HG02798 (cell line): Measurements from ENCODE around the gene LDAH.

Source experiments
- ATAC-seq: cut with Tn5 transposase; IDR thresholded peaks from one replicate; pipeline ENCODE4 v1.9.1; 2021; ENCODE audit warnings: mild to moderate bottlenecking; ENCODE audit not compliant: unreplicated experiment, poor library complexity

The LDAH gene

DNA sequence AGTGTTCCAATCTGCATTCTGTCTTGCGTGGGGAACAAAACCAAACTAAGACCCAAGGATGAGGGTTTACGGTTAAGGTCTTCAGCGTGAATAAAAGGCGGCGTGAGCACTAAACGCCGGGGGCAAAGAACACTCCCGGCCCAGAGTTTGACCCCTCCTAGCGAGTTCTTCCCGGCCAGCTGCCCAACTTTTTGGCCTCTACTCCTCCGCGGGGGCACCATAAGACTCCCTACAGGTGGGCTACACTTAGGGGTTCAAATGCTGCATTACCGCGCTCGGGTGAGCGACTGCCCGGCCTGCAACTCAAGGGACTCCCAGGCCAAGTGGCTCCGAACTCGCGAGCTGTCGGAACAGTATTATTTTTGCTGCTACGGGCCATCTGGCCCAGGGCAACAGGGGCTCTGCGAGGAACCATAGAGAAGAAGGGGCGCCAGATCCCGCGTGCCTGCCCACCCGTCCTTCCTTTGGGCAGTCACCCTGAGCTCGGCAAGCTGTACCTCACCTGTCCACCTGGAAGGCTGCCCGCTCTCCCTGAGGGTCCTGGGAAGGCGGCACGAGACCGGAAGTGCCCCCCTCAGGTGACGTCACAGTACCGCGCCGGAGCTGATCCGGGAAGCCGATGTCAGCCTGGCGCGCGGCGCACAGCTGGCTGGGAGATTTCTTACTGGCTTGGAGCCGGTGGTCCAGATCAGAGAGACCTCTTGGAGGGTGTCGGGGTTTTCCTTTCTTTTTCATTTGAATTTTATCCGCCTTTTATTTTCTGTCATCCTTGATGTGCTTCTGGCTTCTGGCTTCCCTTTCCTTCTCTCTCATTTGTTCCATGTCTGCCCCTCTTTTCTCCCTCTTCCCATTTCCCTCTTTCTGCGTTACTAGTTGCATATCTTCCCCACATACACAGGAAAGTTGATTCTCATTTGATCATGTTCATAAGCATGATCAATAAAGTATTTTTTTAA lies at the start of gene LDAH:
TSS of gene LDAH (minus strand) at position 567 of the 956 bp plus-strand sequence. CDS start 21,638 bp downstream, outside the sequence.
- peak; percentile 94 for ATAC-seq

DNA sequence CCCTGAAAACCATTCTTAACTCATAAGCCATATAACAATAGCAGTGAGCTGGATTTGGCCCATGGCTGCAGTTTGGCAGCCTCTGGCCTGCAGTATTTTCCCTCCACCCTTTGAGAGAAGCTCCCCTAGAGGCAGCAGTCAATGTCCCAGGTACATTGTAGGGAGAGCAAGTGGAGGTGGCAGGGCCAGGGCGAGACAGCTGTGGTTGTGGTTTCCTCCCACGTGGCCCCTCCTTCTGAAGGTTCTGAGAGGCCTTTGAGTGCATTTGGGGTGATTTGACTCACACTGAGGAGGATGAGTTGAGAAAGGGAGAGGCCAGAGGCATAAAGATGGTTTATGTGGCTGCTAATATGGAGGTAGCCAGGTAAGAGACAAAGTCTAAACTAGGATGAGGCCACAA lies 45.5 kb upstream of the LDAH start:
- ATAC-seq, result peak; percentile 100

DNA sequence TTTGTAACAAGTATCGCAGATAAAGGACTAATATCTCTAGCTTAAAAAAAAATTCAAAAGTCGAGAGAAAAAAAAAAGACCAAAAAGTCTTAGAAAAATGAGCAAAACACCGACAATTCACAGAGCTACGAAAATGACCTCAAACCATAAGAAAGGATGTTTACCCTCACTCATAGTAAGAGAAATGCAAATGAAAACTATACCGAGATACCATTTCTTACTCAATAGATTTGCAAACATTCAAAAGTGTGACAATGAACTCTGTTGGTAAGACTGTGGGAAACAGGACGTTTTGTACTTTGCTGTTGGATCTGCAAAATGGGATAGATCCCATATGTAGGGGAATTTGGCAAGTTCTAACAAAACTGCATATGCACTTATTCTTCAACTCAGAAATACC lies 39.9 kb upstream of the LDAH start:
- ATAC-seq, result no peak

DNA sequence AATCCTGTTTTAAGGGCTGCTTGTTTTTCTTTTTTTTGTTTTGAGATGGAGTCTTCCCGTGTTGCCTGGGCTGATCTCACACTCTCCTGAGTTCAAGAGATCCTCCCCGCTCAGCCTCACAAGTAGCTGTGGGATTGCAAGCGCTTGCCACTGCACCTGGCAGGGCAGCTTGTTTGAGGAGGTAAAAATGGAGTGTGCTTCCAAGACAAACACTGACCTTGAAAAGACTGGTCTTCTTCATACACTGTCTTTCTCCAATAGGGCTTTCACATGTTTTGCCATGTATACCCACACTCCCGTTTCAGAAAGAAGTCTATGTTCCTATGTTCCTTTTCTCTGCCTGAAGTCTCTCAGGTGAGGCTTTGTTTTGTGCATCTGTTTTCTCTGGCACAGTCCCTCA lies 32.6 kb upstream of the LDAH start:
- no peak for ATAC-seq

DNA sequence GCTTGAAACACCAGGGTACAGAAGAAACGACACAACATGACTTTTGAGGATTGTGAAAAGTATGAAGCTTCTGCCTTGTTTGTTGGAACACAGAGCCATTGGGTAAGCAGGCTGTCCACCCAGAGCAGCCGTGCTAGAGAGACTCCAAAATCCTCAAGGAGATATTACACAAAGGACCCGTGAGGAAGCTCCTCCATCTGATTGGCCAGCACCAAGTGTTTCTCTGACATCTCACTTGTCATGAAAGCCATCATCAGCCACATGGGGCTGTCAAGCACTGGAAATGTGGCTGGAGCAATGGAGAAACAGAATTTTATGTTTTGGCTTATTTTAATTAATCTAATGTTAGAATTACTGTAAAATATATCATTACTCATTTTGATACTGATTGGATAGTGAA lies 29.8 kb upstream of the LDAH start:
- no peak for ATAC-seq

DNA sequence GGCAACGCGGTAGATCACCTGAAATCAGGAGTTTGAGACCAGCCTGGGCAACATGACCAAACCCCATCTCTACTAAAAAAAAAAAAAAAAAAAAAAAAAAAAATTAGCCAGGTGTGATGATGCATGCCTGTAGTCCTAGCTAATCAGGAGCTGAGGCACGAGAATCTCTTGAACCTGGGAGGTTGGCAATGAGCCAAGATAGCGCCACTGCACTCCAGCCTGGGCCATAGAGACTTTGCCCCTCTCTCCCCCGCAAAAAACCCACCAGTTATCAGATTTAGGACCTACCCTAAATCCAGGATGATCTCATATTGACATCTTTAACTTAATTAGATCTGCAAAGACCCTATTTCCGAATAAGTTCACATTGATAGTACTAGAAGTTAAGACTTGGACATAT lies 29.2 kb upstream of the LDAH start:
- no peak for ATAC-seq

DNA sequence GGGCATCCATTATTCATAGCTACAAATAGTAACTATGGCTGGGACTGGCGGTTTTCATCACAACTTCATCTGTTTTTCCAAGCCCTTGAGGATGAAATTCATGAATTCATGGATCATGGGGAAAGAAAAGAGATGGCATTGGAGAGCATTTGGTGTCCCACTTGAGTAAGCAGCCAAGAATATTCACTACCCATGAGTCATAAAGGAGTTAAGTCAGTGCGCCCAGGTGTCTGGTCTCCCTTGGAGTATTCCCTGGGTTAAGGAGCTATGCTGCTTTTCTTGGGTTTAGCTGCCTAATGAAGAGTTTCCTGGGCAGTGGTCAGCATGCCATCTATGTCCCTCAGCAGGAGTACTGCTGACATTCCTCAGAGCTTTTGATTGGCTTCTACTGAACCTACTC lies 21.3 kb upstream of the LDAH start:
- ATAC-seq, result no peak

DNA sequence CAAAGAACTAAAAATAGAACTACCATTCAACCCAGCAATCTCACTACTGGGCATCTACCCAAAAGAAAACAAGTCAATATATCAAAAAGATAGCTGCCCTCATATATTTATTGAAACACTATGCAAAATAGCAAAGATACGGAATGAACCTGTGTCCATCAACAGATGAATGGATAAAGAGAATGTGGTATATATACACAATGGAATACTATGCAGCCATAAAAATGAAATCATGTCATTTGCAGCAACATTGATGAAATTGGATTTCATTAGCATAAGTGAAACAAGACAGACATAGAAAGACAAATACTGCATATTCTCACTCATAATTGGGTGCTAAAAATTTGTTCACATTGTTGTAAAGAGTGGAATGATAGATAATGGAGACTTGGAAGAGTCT lies 16.2 kb upstream of the LDAH start:
- ATAC-seq, result no peak

DNA sequence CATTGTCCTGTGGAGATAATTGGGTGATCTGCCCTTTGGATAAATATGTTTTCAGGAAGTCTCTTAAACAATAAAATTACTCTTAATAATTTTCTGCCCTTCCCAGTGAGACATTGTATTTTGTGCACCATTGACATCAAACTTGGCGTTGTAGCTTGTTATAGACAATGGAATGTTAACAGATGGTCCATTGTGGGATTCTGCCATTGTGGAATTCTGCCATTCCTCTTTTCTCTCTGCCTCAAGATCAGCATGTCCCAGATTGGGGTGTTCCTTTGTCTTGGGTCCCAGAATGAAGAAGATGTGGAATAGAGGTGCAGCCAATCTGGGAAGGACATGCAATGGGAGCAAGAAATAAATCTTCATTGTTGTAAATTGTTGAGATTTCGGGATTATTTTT lies 15.1 kb upstream of the LDAH start:
- no peak for ATAC-seq

DNA sequence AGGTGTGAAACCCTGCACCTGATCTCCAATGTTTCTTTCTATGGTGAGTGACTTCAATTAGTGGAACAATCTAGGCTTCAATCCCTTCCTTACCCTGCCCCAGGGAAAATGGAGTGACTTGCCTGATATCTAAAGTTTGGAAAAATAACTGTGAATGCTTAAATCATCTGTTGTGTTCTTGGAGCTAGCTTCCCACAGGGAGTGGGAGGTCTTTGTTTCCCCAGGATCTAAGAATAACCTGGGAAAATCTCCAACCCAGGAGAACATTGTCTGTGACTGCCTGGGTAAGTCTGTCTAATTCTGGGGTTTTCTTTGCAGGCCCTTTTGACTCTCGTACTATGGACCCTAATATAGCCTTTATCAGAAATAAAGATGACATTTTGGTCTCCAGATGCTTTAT lies 13.6 kb upstream of the LDAH start:
- ATAC-seq, result no peak

DNA sequence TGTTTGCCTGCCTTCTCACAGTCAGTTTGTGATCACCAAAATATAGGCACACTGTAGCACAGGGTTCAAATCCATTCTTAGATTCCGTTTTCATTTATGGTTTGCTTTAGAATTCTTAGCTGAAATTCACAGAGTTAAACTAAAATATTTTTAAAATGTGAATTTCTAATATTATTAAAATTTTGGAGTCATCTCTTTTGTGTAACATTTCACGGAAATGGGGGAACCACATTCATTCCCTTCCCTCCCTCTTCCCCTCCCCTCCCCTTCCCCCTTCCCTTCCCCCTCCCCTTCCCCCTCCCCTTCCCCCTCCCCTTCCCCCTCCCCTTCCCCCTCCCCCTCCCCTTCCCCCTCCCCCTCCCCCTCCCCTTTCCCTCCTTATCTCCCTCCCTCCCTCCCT lies 11.4 kb upstream of the LDAH start:
- ATAC-seq, result no peak

DNA sequence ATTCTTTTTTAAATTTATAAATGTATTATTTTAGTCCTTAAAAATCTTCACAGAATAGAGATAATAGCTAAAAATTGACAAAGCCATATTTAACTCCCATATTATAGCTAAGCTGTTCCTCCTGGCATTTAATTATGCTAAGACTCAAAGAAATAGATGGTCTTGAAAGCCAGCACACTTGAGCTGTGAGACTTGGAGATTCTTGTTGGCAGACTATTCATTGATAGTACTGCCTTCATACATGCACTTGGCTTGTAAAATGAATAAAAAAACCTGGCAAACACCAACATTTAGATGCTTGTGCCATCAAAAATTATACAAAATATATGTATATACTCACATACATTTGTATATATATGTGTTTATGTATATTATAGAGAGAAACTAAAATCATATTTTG lies 9.7 kb upstream of the LDAH start:
- ATAC-seq, result no peak

DNA sequence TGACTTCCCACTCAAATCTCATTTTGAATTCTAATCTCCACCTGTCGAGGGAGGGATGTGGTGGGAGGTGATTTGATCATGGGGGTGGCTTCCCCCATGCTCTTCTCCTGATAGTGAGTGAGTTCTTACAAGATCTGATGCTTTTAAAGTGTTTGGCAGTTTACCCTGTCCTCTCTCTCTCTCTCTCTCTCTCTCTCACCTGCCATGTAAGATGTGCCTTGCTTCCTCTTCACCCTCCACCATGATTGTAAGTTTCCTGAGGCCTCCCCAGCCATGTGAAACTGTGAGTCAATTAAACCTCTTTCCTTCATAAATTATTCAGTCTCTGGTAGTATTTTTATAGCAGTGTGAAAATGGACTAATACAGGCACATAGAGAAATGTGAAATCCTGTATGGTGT lies 7.0 kb upstream of the LDAH start:
- no peak for ATAC-seq

DNA sequence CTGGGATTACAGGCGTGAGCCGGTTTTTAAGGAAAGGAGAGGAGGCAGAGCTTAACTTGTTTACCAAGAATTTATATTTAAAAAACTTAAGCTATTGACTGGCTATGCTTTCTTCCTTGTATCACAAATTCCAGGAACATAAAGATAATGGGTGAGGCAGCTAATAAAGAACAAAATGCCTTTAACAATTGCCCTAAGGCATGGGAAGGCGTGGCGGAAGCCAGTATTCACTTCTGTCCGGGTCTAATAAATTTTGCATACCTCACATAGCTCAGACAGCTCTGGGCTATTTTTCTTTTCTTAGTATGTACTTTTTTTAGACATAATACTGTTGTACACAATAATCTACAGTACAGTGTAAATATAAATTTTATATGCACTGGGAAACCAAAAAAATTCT lies 1.0 kb upstream of the LDAH start:
- no peak for ATAC-seq

DNA sequence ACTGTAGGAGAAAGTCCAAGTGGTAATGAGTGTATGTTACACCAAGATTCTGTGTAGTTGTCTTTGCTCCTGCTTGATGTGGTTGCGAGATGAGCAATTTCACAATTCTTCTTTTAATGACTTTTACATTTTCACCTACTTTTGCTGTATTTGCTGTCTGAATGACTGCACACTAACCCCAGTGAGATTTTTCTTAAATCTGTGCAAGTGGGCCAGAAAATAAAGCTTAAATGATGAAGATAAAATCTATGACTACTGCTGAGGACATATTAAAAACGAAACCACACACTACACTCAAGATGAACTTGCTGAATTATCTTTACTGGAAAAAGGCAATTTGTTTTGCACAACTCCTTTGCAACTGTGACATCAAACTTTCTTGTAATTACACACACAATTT lies 4.1 kb downstream of the LDAH start:
- ATAC-seq, result no peak

DNA sequence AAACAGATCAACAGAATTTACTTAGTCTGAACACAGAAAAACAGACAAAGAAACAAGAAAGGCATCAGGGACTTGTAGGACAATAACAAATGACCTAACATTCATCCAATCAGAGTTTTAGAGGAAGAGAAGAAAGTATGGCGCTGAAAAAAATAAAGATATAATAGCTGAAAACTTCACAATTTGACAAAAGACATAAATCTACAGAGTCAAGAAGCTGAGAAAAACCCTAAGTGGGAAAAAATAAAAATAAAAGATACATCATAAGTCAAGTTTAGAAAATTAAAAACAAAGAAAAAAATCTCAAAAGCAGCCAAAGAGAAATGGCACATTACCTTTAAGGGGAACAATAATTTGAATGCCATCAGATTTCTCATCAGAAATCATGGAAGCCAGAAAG lies 7.7 kb downstream of the LDAH start:
- ATAC-seq, result no peak

DNA sequence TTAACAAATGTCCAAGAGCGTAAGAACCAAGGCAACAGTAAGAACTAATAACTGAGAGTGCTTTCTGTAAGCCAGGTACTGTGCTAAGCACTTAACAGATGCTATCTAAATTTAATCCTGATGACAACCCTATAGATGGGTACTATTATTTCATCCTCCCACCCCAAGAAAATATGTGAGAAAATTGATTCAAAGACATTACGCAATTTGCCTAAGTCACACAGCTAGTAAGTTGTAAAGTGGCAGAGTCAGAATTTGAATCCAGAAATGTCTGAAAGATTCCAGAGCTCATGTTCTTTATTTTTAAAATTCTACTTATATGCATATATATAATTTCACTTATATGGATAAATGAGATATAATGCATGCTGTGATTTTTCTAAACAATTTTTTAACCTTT lies 10.1 kb downstream of the LDAH start:
- ATAC-seq, result no peak

DNA sequence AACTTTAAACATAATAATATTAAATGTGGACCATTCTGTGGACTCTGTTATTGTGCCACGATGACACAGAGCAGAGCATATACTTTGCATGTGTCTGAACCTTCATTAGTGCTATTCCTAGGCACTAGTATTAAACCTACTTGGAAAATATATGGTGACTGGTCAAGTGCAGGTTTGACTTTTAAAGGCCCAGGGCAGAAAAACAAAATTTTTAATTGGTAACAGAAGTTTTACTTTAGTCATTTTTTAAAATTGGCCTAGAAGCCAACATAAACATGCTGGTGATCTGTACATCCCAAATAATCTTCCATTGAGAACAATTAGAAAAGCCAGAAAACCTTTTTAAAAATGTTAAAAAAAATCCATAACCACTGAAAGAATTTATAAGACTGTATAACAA lies 16.6 kb downstream of the LDAH start:
- ATAC-seq, result no peak

DNA sequence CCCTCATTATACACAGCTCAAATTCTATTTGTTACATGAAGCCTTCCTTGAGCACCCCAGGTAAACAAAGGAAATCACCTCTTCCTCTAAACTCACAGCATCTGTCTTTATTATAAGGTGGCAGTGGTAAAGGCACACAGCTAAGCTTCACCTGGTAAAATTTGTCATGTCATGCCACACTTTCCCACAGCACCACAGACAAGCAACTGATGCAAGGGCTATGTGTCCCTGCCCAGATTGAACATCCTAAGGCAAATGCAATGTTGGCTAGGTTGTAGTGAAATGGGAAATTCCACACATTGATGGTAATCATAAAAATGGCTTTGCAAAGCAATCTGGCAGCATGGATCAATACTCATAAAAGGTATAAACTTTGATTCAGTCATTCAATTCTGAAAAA lies 18.9 kb downstream of the LDAH start:
- ATAC-seq, result no peak

DNA sequence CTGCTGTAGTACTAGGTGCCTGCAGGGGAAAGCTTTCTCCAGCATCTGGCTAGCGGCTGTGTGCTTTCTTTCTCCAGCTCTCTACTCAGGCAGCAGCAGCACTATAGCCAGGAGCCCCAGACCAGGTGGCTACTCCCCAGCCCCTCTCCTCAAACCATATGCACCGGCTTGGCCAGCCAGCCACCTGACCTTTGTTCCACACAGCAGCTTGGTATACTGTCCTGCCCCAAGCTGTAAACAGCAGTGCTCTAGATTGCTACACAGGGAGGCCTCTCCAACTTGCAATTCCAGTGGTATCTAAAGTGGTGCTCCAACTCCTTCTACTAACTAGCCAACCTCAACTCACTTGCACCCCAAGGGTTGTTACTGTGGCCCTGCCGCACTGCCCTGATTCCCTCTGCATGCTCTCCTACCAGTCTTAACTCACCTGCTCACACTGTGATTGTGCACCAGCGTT lies 19.6 kb downstream of the LDAH start:
- ATAC-seq, result no peak

DNA sequence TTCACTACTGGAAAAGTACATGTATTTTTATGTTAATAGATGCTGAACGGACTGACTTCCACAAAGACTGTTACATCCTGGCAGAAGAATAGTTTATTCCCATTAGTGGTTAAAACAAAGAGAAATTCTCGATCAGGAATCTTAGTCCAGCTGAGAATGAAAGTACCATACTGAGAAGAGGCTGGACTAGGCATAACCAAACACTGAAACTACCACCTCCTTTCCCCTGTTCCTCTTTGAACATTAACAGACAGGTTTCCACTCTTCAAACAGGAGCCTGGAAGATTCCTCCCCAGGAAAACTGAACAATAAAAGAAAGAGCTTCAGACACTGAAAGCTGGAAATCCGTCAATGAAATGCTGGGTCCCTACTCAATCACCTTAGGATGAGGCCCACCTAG lies 25.8 kb downstream of the LDAH start:
- ATAC-seq, result peak; percentile 44

DNA sequence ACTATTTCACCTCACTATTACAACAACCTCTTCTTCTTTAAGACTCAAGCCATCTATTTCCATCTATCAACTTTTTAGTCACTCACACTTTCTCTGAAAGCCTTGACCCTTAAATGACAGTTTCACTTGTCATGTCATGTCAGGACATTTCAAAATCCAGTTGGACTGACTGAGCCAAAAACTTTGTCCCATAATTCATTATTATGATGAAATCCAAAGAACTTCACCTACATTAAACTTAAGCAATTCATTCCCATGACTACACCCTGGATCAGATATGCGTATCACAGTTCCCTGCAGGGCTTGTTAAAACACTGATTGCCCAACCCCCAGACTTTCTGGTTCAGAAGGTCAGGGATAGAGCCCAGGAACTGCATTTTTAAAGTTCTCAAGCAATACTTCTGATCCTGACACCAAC lies 26.5 kb downstream of the LDAH start:
- ATAC-seq, result peak; percentile 43
